GOT3 (cell line): ENCODE data around the gene KBTBD12.

Experiments
- DNase-seq: peaks from one replicate; lab custom pipeline; 2025; ENCODE audit warnings: mixed read lengths; lab: John Stamatoyannopoulos, UW

KBTBD12 gene

DNA sequence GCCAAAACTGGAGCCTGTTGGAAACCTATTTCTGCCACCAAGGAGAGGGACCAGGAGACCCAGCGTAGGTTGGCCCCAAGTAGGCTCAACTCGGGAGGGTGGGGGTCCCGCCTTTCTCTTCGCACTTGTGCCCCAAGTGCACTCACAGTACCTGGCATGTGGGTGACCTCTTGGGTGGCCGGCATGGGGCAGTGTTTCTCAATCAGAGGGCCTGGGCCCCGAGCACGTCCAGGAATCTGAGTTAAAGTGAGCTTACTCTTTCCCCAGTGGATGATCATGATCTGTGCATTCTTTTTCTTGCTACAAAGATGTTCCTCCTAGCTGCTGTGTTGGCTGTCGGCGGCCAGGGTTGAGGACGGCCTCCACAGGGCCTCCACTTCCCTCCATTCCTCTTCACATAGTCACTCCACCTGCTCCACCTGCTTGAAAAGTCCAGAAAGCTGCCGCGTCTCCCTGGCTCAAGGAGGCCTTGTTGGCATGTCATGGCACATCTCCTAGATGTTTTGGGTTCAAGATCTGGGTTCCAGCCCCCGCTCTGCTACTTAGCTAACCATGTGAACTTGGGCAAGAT is 70.7 kb downstream of the KBTBD12 start:
- no peak for DNase-seq

DNA sequence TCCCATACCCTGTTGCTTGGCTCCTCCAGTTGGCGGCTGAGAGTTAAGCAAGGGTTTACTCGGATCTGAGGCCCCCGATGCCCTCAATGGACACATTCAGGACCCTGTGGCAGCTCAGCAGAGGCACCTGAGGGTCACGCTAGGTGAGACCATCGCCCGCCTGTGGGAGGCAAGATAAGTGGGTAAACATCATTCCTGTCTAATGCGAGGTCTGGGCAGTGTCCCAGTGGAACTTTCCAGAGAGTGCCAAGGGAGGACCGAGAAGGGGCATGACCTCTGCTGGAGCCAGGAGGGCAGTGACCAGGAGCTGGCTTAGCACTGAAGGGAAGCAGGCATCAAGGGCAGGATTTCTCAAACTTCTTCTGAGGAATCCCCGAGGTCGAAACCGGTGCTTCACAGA is 71.8 kb downstream of the KBTBD12 start:
- DNase-seq: no peak

DNA sequence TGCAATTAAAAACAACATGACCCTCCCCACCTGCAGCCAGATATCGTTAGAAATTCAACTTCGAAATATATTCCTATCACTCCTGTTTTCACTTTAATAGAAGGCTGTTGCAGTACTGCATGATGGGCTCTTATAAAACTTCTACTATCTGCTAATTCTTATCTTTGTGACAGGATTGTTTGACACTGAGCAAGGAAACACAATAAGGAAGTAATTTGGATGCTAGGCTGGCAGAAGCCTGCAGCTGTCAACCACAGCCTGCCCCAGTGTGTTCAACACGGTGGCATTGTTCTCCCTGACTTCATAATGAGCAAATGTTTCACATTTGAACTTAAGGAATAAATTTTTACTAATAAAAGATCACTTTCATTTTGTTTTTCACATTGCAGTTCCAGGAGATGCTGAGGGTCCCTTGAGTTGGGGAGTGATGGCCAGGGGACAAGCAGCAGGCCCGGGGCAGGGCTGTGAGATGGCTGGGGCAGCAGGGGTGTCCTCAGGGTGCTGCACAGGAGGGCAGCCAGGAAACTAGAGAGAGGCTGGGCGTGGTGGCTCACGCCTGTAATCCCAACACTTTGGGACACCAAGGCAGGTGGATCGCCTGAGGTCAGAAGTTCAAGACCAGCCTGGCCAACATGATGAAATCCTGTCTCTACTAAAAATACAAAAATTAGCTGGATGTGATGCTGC is 72.4 kb downstream of the KBTBD12 start:
- no peak for DNase-seq

- no peak for DNase-seq
Observed at GRCh38 chr3:127988770-127989557, 73.9 kb downstream of the KBTBD12 start.

- no peak for DNase-seq
Observed at GRCh38 chr3:127990051-127990450, 75.0 kb downstream of the KBTBD12 start.

GRCh38 chr3:127990461-127990860 is 75.4 kb downstream of the KBTBD12 start:
- no peak for DNase-seq

DNA sequence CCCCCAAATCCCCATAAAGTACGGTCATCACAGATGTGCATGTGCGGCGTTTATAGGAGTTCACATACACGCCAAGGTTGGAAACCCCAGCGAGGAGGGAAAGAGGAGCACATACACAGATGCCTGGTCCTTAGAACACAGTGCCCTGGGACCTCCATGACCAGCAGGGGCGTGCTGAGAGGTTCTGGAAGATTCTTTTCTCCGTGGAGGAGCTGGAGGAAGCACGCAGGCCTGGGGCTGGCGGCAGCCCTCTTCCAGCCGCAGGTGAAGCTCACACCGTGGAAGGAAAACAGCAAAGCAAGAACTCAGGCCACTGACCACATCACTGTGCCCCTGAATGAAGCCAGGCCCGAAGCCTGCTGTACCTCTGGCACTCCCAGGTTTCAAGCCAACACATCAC is 76.2 kb downstream of the KBTBD12 start:
- DNase-seq: no peak

- no peak for DNase-seq
Observed at GRCh38 chr3:127991681-127992080, 76.6 kb downstream of the KBTBD12 start.

DNA sequence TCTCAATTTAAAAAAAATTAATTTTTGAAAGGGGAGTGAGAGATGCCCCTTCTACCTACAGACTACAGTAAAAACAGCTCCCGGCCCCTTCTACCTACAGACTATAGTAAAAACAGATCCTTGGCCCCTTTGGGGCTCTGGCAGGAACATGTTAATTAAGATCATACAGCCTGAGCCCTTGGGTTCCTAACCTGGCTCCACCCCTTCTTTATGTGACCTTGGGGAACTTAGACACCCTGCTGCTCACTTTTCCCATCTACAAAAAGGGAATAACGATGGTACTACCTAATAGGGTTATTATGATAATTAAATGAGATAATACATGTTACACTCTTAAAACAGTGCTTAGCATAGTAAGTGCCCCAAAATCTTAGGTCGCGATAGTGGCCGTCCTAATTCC is 77.1 kb downstream of the KBTBD12 start:
- DNase-seq: no peak

DNA sequence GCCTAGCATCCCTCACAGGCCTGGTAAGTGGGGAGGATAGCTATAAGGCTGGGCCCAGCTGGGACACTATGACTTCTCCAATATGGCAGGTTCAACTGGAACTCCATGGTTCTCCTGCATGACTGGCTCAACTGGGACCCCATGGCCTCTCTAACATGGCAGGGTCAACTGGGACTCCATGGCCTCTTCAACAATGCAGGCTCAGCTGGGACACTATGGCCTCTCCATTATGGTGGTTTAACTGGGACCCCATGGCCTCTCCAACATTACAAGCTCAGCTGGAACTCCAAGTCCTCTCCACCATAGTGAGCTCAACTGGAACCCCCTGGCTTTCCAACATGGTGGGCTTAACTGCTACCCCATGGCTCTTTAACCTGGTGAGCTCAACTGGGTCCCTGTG is 79.0 kb downstream of the KBTBD12 start:
- no peak for DNase-seq

DNA sequence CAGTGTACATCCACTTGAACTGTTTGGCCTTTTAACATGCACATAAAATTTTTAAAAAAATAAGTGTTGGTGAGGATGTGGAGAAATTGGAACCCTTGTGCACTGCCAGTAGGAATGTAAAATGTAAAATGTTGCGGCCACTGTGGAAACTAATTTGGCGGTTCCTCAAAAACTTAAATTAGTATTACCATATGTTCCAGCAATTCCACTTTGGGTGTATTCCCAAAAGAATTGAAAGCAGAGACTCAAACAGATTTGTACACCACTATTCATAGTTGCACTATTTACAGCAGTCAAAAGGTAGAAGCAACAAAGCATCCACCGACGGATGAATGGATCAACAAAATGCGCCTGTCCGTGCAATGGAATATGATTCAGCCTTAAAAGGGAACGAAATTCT is 82.0 kb downstream of the KBTBD12 start:
- no peak for DNase-seq

DNA sequence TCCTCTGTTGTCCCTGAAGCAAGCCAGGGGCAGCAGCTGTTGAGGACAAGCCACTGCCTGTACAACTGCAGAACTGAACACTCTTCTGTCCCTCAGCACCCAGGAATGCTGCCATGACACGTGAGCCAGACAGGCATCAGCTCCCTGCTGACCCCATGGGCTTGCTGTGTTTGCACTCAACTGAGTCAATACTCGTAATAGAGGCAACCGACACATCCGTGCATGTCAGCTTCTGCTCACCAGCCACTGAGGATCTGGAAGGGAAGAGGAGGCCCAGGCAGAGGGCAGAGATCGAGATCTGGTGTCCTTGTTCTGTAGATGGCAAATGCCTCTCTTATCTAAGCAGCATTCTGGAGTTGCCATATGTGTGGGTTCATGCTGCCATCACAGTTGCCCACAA is 82.9 kb downstream of the KBTBD12 start:
- no peak for DNase-seq

GRCh38 chr3:127998596-127998995 is 83.6 kb downstream of the KBTBD12 start:
- no peak for DNase-seq

- DNase-seq: no peak
Observed at GRCh38 chr3:127999509-128000106, 84.6 kb downstream of the KBTBD12 start.

GRCh38 chr3:128001576-128001975 is 86.5 kb downstream of the KBTBD12 start:
- no peak for DNase-seq

DNA sequence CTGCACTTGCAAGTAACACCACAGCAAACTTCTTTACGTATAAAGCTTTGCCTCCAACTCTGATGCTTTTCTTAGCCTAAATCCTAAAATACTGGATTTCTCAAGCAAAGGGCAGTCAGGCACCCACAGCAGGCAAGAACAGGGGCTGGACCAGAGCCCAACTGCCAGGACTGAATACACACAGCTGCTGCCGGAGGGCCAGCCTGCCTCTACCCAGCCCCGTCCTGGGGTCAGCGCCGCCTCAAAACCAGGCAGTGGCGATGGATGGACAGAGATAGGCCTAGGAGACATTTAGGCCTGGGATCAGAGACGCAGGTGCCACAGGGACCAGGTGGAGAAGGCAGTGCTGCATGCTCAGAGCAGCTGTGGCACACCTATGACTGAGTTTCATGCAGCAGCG is 89.6 kb downstream of the KBTBD12 start:
- DNase-seq: no peak

DNA sequence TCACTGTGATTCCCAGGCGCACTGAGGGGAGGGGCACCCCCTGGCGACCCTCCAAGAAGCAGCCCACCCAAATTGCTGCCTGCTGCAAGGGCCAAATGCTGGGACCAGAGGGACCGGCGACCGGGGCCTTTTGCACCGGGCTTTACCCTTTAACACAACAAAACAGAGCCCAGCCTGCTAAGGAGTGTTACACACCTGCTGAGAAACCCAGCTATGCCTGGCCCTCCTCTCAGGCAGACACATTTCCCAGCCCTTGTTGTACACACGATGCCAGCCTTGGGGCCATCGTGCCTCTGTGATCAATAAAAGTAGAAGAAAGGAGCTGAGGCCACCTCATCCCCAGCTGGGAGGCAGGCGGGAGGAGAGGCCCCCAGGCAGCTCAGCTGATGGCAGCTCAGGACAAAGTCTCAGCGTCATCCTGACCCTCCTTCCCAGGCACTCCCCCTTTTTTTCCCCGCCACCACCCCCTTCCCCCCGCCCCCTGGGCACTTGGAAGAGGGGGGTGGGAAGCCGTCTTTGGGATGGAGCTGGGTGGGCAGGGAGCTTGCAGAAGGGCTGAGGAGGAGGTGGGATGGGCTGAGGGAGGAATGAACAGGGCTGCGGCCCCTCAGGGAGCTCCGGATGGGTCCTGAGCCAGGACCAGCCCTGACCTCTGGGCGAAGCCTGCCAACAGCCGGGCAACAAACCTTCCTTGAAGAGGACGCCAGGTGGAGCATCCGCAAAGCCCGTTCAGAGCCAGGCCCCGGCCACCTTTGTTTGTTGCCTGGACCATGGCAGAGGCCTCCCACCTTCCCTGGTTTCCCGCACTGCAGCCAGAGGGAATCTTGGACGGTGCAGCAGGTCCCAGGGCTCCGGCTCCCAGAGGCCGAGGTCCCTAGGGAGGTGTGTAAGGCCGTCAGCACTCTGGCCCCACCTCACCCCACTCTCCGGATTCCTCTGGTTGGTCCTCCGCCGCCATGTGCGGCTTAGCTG is 91.3 kb downstream of the KBTBD12 start:
- no peak for DNase-seq

- DNase-seq: no peak
Observed at GRCh38 chr3:128007033-128007424, 92.0 kb downstream of the KBTBD12 start.

GRCh38 chr3:128009952-128010846 is 95.2 kb downstream of the KBTBD12 start:
- DNase-seq: no peak

GRCh38 chr3:128011140-128011539 is 96.1 kb downstream of the KBTBD12 start:
- DNase-seq: no peak

DNA sequence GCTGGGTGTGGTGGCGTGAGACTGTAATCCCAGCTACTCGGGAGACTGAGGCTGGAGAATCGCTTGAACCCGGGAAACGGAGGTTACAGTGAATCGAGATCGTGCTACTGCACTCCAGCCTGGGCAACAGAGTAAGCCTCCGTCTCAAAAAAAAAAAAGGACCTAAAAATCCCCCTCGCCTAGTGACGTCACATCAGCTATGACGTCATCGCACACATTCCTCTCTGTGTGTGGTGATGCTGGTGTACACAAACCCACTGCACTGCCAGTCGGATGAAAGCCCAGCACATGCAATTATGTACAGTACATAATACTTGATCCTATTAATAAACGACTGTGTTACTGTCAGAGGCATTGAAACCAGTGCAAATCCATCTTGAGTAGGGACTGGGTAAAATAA is 97.0 kb downstream of the KBTBD12 start:
- no peak for DNase-seq
